IMR-90 (cell line): ENCODE results near the gene ROBO1. TPM values are rescaled to one million over a fixed set of nuclear protein-coding genes. Genes with fewer than 3 reads are reported as not detected.

Source experiments
- ATAC-seq: fragments of 200-7000 bp; cut with Tn5 transposase; 2 replicates; pipeline ENCODE4 v1.9.1; 2020; ENCODE audit warnings: low read depth, mild to moderate bottlenecking, moderate library complexity
- BruUV-seq: library from RNA; stranded (reverse); fragments of 400-500 nt; replicated peaks from 2 replicates; lab custom pipeline; 2021; lab: Mats Ljungman, UMichigan
- CTCF ChIA-PET: fragments of 300-600 bp; formaldehyde crosslinking; extraction: SDS; loops from one replicate; lab custom pipeline; 2021; ENCODE audit warnings: antibody characterized with exemption; lab: Yijun Ruan, JAX
- POLR2A ChIA-PET: fragments of 300-600 bp; sonication (Branson Sonifier 250); formaldehyde crosslinking; loops from one replicate; lab custom pipeline; 2022; ENCODE audit warnings: antibody characterized with exemption; ENCODE audit not compliant: unreplicated experiment; lab: Charles Lee
- DNase-seq: peaks from one replicate; pipeline ENCODE4 v3.0.0; 2013
- H2AFZ ChIP-seq: replicated peaks from 2 replicates; pipeline ENCODE3; 2013; ENCODE audit warnings: low read length, mild to moderate bottlenecking; ENCODE audit not compliant: poor library complexity
- H2AK5ac ChIP-seq: 2 replicates; pipeline ENCODE4 v1.6.1; 2013; ENCODE audit warnings: low read depth, low read length, inconsistent platforms
- H2AK9ac ChIP-seq: replicated peaks from 2 replicates; pipeline ENCODE3; 2013; ENCODE audit warnings: mild to moderate bottlenecking, low read depth, low read length, moderate library complexity; ENCODE audit not compliant: poor library complexity
- H2BK120ac ChIP-seq: 2 replicates; pipeline ENCODE4 v1.6.1; 2013; ENCODE audit warnings: low read depth, low read length, inconsistent platforms
- H2BK15ac ChIP-seq: 3 replicates; pipeline ENCODE4 v1.6.1; 2013; ENCODE audit warnings: low read depth, low read length, inconsistent platforms
- H2BK20ac ChIP-seq: 2 replicates; pipeline ENCODE4 v1.6.1; 2013; ENCODE audit warnings: low read depth, mild to moderate bottlenecking, inconsistent platforms, low read length, moderate library complexity
- H2BK5ac ChIP-seq: 2 replicates; pipeline ENCODE4 v1.6.1; 2013; ENCODE audit warnings: mild to moderate bottlenecking, low read depth, low read length, inconsistent platforms; ENCODE audit not compliant: poor library complexity, severe bottlenecking
- H3K14ac ChIP-seq: replicated peaks from 2 replicates; pipeline ENCODE4 v1.6.1; 2013; ENCODE audit warnings: low read depth, low read length, inconsistent platforms
- H3K18ac ChIP-seq: 2 replicates; pipeline ENCODE4 v1.6.1; 2013; ENCODE audit warnings: low read depth, low read length, control low read depth
- H3K23ac ChIP-seq: 2 replicates; pipeline ENCODE4 v1.6.1; 2013; ENCODE audit warnings: low read depth, low read length, inconsistent platforms
- H3K27ac ChIP-seq: 2 replicates; pipeline ENCODE4 v1.5.1; 2013; ENCODE audit warnings: mild to moderate bottlenecking, control low read depth, low read length; ENCODE audit not compliant: insufficient read depth
- H3K27me3 ChIP-seq: 2 replicates; pipeline ENCODE4 v1.6.1; 2013; ENCODE audit warnings: low read length; ENCODE audit not compliant: control insufficient read depth, insufficient read depth
- H3K36me3 ChIP-seq: 2 replicates; pipeline ENCODE4 v1.6.1; 2013; ENCODE audit warnings: low read length, mixed read lengths; ENCODE audit not compliant: control insufficient read depth, insufficient read depth
- H3K4ac ChIP-seq: 2 replicates; pipeline ENCODE4 v1.6.1; 2013; ENCODE audit warnings: low read depth, low read length, inconsistent platforms
- H3K4me1 ChIP-seq: 2 replicates; pipeline ENCODE4 v1.6.1; 2013; ENCODE audit warnings: low read length, mixed read lengths; ENCODE audit not compliant: control insufficient read depth, insufficient read depth
- H3K4me2 ChIP-seq: 2 replicates; pipeline ENCODE4 v1.6.1; 2013; ENCODE audit warnings: low read depth, mild to moderate bottlenecking, control low read depth, low read length, moderate library complexity
- H3K4me3 ChIP-seq: 2 replicates; pipeline ENCODE4 v1.5.1; 2013; ENCODE audit warnings: low read depth, mild to moderate bottlenecking, control low read depth, low read length, moderate library complexity; ENCODE audit not compliant: insufficient read depth
- H3K56ac ChIP-seq: 2 replicates; pipeline ENCODE4 v1.6.1; 2013; ENCODE audit warnings: low read length, inconsistent platforms; ENCODE audit not compliant: insufficient read depth; ENCODE audit errors: extremely low read depth
- H3K79me1 ChIP-seq, 2 experiments: 2 replicates each; pipeline ENCODE4 v1.6.1; 2013; ENCODE audit warnings: low read length in 2 of 2, inconsistent platforms in 1 of 2, low read depth in 1 of 2
- H3K9ac ChIP-seq: 2 replicates; pipeline ENCODE4 v1.6.1; 2013; ENCODE audit warnings: low read depth, low read length, control low read depth
- H3K9me1 ChIP-seq: 2 replicates; pipeline ENCODE4 v1.6.1; 2013; ENCODE audit warnings: low read length, inconsistent platforms; ENCODE audit not compliant: insufficient read depth
- H3K9me3 ChIP-seq: 2 replicates; pipeline ENCODE4 v1.6.1; 2013; ENCODE audit warnings: low read length; ENCODE audit not compliant: control insufficient read depth, insufficient read depth
- H4K20me1 ChIP-seq: 2 replicates; pipeline ENCODE4 v1.6.1; 2013; ENCODE audit warnings: low read length, inconsistent platforms; ENCODE audit not compliant: insufficient read depth
- H4K5ac ChIP-seq: 2 replicates; pipeline ENCODE4 v1.6.1; 2013; ENCODE audit warnings: mild to moderate bottlenecking, low read depth, low read length, control low read depth
- H4K8ac ChIP-seq, 2 experiments: 2 replicates each; pipeline ENCODE4 v1.6.1; 2013; ENCODE audit warnings: low read depth in 2 of 2, low read length in 2 of 2, control low read depth in 1 of 2, inconsistent platforms in 1 of 2
- H4K91ac ChIP-seq: 2 replicates; pipeline ENCODE4 v1.6.1; 2013; ENCODE audit warnings: low read depth, low read length, inconsistent platforms; ENCODE audit not compliant: insufficient read depth
- FOS ChIP-seq: fragments of 150-350 bp; IDR thresholded peaks from 2 replicates; pipeline ENCODE4 v1.6.1; 2016; ENCODE audit warnings: low read depth, low read length
- MXI1 ChIP-seq: IDR thresholded peaks from 2 replicates; pipeline ENCODE4 v1.6.1; 2012; ENCODE audit warnings: low read depth, mild to moderate bottlenecking, low read length, moderate library complexity, borderline replicate concordance
- NFE2L2 ChIP-seq: fragments of 150-350 bp; IDR thresholded peaks from 2 replicates; pipeline ENCODE4 v1.6.1; 2016; ENCODE audit warnings: low read depth, mild to moderate bottlenecking, low read length
- POLR2A ChIP-seq: IDR thresholded peaks from 2 replicates; pipeline ENCODE4 v1.6.1; 2012; ENCODE audit warnings: mild to moderate bottlenecking, low read depth, low read length
- RAD21 ChIP-seq: IDR thresholded peaks from 2 replicates; pipeline ENCODE4 v1.6.1; 2012; ENCODE audit warnings: low read length, improper control_type of control experiment
- WGBS, 2 experiments: methylation state at CpG; one replicate each; pipeline versions ENCODE4 v1.1.5 to v1.1.7; 2013; ENCODE audit warnings: missing lambda C conversion rate in 2 of 2; ENCODE audit not compliant: insufficient read length in 1 of 2; ENCODE audit errors: extremely low coverage in 2 of 2; 5-methylcytosine and 5-hydroxymethylcytosine counted together
- dilution Hi-C: fragments of 300-500 bp; cut with HindIII; formaldehyde crosslinking; loops from one replicate; pipeline ENCODE4 v1.14.3; 2018; ENCODE audit warnings: low sequenced_read_pairs; ENCODE audit not compliant: unreplicated experiment
- in situ Hi-C: fragments of 300-500 bp; cut with MboI; formaldehyde crosslinking; loops from 3 replicates; pipeline ENCODE4 v1.14.3; 2019; ENCODE audit warnings: low sequenced_read_pairs, inconsistent platforms, mixed read lengths
- intact Hi-C: fragments of 100-400 bp; cut with micrococcal nuclease; formaldehyde crosslinking; loops from 2 replicates; pipeline ENCODE4 v1.10.0; 2022
- polyA plus RNA-seq, 3 experiments: library from polyadenylated mRNA; depleted of rRNA; stranded (reverse); fragments of >200 nt; gene quantifications; 2 replicates each; pipeline ENCODE4 v1.2.3, GENCODE V29; 2012; ENCODE audit warnings: low replicate concordance in 1 of 3
- total RNA-seq: library from RNA; depleted of rRNA; stranded (reverse); fragments of >200 nt; gene quantifications from 2 replicates; pipeline ENCODE4 v1.2.3, GENCODE V29; 2012
- TF ChIP-seq, protein P1 (sequence below): fragments of 150-350 bp; IDR thresholded peaks from 2 replicates; pipeline ENCODE4 v1.6.1; 2016; ENCODE audit warnings: low read depth, mild to moderate bottlenecking, low read length, moderate library complexity, borderline replicate concordance

Gene ROBO1
- total and polyA plus RNA-seq, 2 of the 4 experiments (the other 2 are of a cell fraction), result 24.1 to 53.9 TPM

- no peaks in the 10 kb centered on the region for H3K27me3 ChIP-seq
- ChIA-PET POLR2A (no interaction called here), CTCF (no interaction called here)
- DNase-seq (no peak), ATAC-seq (no peak)
- H3K23ac ChIP-seq, result no peak overlapping the region
- H3K9ac ChIP-seq, result no peak overlapping the region
- no peaks in the 10 kb centered on the region for H4K20me1 ChIP-seq
- BruUV-seq, result no TSS peak
- no peaks in the 10 kb centered on the region for H3K9me3 ChIP-seq
- no peak overlapping the region for H3K14ac ChIP-seq
- no peak overlapping the region for H3K18ac ChIP-seq
- peaks cover 5% of the 10 kb centered on the region; the same call in 1 of the 2 replicates for H3K36me3 ChIP-seq
- WGBS, 2 experiments, result 100% methylated on average over 4 of the region's 12 CpGs; no CpG with 5 or more reads in 1 of the 2 experiments
- no peak overlapping the region for H3K56ac ChIP-seq
- H2BK20ac ChIP-seq, result no peak overlapping the region
- H3K79me1 ChIP-seq, result no peaks in the 10 kb centered on the region
- H4K91ac ChIP-seq, result no peak overlapping the region
- H2BK120ac ChIP-seq, result no peak overlapping the region
- intact Hi-C loops, result no loop called here
- no peak overlapping the region for H3K4ac ChIP-seq
- no peak overlapping the region for H2AFZ ChIP-seq
- H2BK5ac ChIP-seq, result no peak overlapping the region
- H3K9me1 ChIP-seq, result no peaks in the 10 kb centered on the region
- H4K8ac ChIP-seq, result no peak overlapping the region
- H3K4me2 ChIP-seq, result no peak overlapping the region
- H4K5ac ChIP-seq, result no peak overlapping the region
- no peak for TF ChIP-seq RAD21
- TF ChIP-seq, protein P1, sequence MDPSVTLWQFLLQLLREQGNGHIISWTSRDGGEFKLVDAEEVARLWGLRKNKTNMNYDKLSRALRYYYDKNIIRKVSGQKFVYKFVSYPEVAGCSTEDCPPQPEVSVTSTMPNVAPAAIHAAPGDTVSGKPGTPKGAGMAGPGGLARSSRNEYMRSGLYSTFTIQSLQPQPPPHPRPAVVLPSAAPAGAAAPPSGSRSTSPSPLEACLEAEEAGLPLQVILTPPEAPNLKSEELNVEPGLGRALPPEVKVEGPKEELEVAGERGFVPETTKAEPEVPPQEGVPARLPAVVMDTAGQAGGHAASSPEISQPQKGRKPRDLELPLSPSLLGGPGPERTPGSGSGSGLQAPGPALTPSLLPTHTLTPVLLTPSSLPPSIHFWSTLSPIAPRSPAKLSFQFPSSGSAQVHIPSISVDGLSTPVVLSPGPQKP, result no peak
- TF ChIP-seq MXI1, result no peak
- no peak for TF ChIP-seq POLR2A
- TF ChIP-seq FOS, result no peak
- no peak for TF ChIP-seq NFE2L2
- in situ Hi-C loops, result no loop called here
- H2AK9ac ChIP-seq, result no peak overlapping the region
- no peak overlapping the region for H3K4me3 ChIP-seq
- no peak overlapping the region for H2AK5ac ChIP-seq
- H3K4me1 ChIP-seq, result no peaks in the 10 kb centered on the region
- H3K27ac ChIP-seq, result no peak overlapping the region
- dilution Hi-C loops, result no loop called here
- H2BK15ac ChIP-seq, result no peak overlapping the region
Observed at GRCh38 chr3:78614486-78614885, 1153.3 kb downstream of the ROBO1 start.
